ENCODE data around the gene PLXNC1.

- no peak for TF ChIP-seq CTCF (IDR thresholded peaks at IDR 0.05; ENCODE audit: low read length)
- TF ChIP-seq EZH2 (optimal IDR thresholded peaks at IDR 0.05; ENCODE audit: low read depth, low read length) = no peak
- no peak for TF ChIP-seq EZH2phosphoT487 (IDR thresholded peaks at IDR 0.05; ENCODE audit: low read length)
Measured at GRCh38 chr12:94139816-94140215, 8.6 kb upstream of the PLXNC1 start.

Data from MM.1S (cell line).